ENCODE results near the gene AGFG1.
A peak's percentile ranks its signal among the peaks of the same experiment; 100 is the strongest.

AGFG1 gene

DNA sequence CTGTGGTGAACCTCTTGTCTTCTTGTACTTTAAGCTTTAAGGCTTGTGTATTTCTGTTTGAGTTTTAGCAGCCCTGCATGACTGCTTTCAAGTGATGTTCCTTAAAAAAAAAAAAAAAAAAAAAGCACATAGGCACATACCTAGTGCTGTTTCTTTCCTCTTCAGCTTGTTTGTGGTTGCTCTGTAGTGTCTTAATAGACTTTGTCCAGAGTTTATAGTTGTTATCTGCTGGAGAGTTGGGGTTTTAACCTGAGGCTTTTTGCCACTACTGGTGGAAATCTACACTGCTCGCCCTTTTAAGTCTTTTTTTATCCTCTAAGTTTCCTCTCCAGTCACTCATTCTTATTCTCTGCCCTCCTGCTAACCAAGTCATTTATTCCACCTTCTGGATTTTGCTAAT, 34.5 kb downstream of the AGFG1 start:
- H3K4me3 ChIP-seq (ENCODE audit: low read depth in 1 of 2, low read length in 2 of 2), result no peak overlapping the region
- no peaks in the 10 kb centered on the region for H3K27me3 ChIP-seq (ENCODE audit: insufficient read depth, low read length, poor library complexity)
- no peak overlapping the region for H2AFZ ChIP-seq (ENCODE audit: low read depth, low read length)
- ATAC-seq (ENCODE audit: insufficient read depth, low read depth) (peak; percentile 62), DNase-seq (no peak)
- H3K9me3 ChIP-seq (ENCODE audit: insufficient read depth, low read length, severe bottlenecking), result no peaks in the 10 kb centered on the region
- H4K20me1 ChIP-seq (ENCODE audit: insufficient read depth, low read length), result peaks cover 63% of the 10 kb centered on the region
- H3K79me2 ChIP-seq (ENCODE audit: insufficient read depth, low read length), result peaks cover 98% of the 10 kb centered on the region
- 0 out of 2 replicates have a peak, but pooled peaks cover 2% of the 10 kb centered on the region for H3K36me3 ChIP-seq (ENCODE audit: insufficient read depth, low read length)
- TF ChIP-seq EZH2 (IDR thresholded peaks at IDR 0.05; ENCODE audit: borderline replicate concordance, low read depth, low read length, severe bottlenecking), result no peak
- TF ChIP-seq, protein P1, sequence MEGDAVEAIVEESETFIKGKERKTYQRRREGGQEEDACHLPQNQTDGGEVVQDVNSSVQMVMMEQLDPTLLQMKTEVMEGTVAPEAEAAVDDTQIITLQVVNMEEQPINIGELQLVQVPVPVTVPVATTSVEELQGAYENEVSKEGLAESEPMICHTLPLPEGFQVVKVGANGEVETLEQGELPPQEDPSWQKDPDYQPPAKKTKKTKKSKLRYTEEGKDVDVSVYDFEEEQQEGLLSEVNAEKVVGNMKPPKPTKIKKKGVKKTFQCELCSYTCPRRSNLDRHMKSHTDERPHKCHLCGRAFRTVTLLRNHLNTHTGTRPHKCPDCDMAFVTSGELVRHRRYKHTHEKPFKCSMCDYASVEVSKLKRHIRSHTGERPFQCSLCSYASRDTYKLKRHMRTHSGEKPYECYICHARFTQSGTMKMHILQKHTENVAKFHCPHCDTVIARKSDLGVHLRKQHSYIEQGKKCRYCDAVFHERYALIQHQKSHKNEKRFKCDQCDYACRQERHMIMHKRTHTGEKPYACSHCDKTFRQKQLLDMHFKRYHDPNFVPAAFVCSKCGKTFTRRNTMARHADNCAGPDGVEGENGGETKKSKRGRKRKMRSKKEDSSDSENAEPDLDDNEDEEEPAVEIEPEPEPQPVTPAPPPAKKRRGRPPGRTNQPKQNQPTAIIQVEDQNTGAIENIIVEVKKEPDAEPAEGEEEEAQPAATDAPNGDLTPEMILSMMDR (IDR thresholded peaks at IDR 0.05; ENCODE audit: borderline replicate concordance, extremely low read depth, low read length, poor library complexity, severe bottlenecking), result no peak
- no peak overlapping the region for H3K9ac ChIP-seq (ENCODE audit: low read depth, low read length)
- H3K4me1 ChIP-seq (ENCODE audit: insufficient read depth, low read length), result no peaks in the 10 kb centered on the region
- H3K27ac ChIP-seq (ENCODE audit: low read length), result no peak overlapping the region
- no peak overlapping the region for H3K4me2 ChIP-seq (ENCODE audit: insufficient read depth, low read length)

DNA sequence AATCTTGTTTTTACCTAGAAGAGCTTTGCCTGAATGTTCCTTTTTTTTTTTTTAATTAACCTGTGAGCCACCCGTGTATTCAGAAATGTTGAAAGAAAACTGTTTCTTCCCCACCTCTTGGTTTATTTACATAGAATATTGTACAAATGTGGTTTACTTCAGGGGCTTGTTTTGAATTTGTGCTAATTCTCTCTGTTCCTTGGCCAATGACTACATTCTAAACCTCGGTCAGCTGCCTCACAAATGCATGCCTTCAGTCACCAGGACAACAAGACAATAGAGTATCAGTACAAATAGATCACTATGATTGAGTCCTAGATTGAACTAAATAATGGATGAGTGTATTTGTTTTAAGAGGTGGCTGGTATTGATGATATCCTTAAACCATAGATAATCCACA, 36.0 kb downstream of the AGFG1 start:
- no peak overlapping the region for H3K4me3 ChIP-seq (ENCODE audit: low read depth in 1 of 2, low read length in 2 of 2)
- H3K4me1 ChIP-seq (ENCODE audit: insufficient read depth, low read length), result no peaks in the 10 kb centered on the region
- H3K27ac ChIP-seq (ENCODE audit: low read length), result no peak overlapping the region
- TF ChIP-seq EZH2 (IDR thresholded peaks at IDR 0.05; ENCODE audit: borderline replicate concordance, low read depth, low read length, severe bottlenecking), result no peak
- no peak overlapping the region for H3K4me2 ChIP-seq (ENCODE audit: insufficient read depth, low read length)
- peaks cover 98% of the 10 kb centered on the region for H3K79me2 ChIP-seq (ENCODE audit: insufficient read depth, low read length)
- no peaks in the 10 kb centered on the region for H3K9me3 ChIP-seq (ENCODE audit: insufficient read depth, low read length, severe bottlenecking)
- H3K9ac ChIP-seq (ENCODE audit: low read depth, low read length), result no peak overlapping the region
- H3K27me3 ChIP-seq (ENCODE audit: insufficient read depth, low read length, poor library complexity), result no peaks in the 10 kb centered on the region
- ATAC-seq (ENCODE audit: insufficient read depth, low read depth) (no peak), DNase-seq (no peak)
- peaks cover 76% of the 10 kb centered on the region for H4K20me1 ChIP-seq (ENCODE audit: insufficient read depth, low read length)
- H3K36me3 ChIP-seq (ENCODE audit: insufficient read depth, low read length), result no peaks in the 10 kb centered on the region
- H2AFZ ChIP-seq (ENCODE audit: low read depth, low read length), result no peak overlapping the region

DNA sequence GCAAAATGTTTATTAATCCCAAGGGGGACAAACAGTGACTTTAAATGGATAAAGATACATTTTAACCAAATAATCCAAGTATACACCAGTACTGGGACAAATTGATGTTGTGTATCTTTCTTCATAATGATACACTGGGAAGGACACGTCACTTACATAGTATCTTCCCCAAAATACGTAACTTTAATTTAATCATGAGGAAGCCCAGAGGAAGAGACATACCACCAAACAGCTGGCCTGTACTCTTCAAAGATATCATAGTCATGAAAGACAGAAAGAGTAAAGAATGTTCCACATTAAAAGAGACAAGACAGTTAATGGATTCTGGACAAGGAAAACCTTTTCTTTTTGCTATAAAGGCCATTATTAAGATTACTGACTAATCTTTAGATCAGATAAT, 37.1 kb downstream of the AGFG1 start:
- H3K4me3 ChIP-seq (ENCODE audit: low read depth in 1 of 2, low read length in 2 of 2), result no peak overlapping the region
- no peaks in the 10 kb centered on the region for H3K4me1 ChIP-seq (ENCODE audit: insufficient read depth, low read length)
- H3K4me2 ChIP-seq (ENCODE audit: insufficient read depth, low read length), result no peak overlapping the region
- H3K9me3 ChIP-seq (ENCODE audit: insufficient read depth, low read length, severe bottlenecking), result no peaks in the 10 kb centered on the region
- H3K79me2 ChIP-seq (ENCODE audit: insufficient read depth, low read length), result peaks cover 98% of the 10 kb centered on the region
- no peaks in the 10 kb centered on the region for H3K36me3 ChIP-seq (ENCODE audit: insufficient read depth, low read length)
- no peak overlapping the region for H2AFZ ChIP-seq (ENCODE audit: low read depth, low read length)
- peaks cover 76% of the 10 kb centered on the region for H4K20me1 ChIP-seq (ENCODE audit: insufficient read depth, low read length)
- no peaks in the 10 kb centered on the region for H3K27me3 ChIP-seq (ENCODE audit: insufficient read depth, low read length, poor library complexity)
- TF ChIP-seq, protein P1 (IDR thresholded peaks at IDR 0.05; ENCODE audit: borderline replicate concordance, extremely low read depth, low read length, poor library complexity, severe bottlenecking), result no peak
- no peak for TF ChIP-seq EZH2 (IDR thresholded peaks at IDR 0.05; ENCODE audit: borderline replicate concordance, low read depth, low read length, severe bottlenecking)
- H3K9ac ChIP-seq (ENCODE audit: low read depth, low read length), result no peak overlapping the region
- ATAC-seq (ENCODE audit: insufficient read depth, low read depth) (no peak), DNase-seq (no peak)
- H3K27ac ChIP-seq (ENCODE audit: low read length), result no peak overlapping the region

DNA sequence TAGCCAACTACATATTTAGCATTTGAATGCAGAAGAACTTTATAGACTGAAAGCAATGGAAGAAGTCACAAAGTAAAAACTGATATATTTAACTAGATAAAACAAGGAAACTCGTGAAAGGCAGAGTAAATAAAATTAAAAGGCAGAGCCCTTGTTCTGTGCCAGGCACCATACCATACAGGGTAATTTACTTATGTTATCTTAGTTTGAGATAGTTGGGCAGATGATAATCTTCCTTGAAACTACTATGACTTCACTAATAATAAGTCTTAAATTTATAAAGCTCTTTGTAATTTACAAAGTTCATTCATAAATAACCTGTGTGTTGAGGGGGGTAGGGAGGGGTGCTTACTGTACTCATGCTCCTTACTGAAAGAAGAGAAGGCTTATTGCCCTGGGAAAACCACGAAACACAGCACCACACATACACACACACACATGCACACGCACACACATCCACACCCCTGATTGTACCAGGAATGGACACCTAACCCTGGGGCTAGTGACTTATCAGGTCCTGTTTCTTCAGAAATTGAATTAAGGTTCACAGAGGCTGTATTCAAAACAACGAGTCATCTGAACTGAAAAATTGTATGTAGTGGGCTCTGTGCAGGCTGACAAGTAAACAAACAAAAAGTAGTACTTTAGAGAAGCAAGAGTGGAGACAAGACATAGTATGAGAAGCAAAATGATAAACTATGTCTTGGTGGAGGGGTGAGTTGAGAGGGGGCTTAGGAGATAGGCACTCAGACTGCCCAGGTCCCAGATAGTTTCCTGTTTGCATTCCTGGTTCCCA, 38.1 kb downstream of the AGFG1 start:
- Histone ChIP-seq H3K4me3 (ENCODE audit: low read depth in 1 of 2, low read length in 2 of 2) (no peak overlapping the region), H3K4me2 (ENCODE audit: insufficient read depth, low read length) (no peak overlapping the region), H4K20me1 (ENCODE audit: insufficient read depth, low read length) (peaks cover 77% of the 10 kb centered on the region), H3K36me3 (ENCODE audit: insufficient read depth, low read length) (no peaks in the 10 kb centered on the region), H3K27ac (ENCODE audit: low read length) (no peak overlapping the region), H3K79me2 (ENCODE audit: insufficient read depth, low read length) (peaks cover 98% of the 10 kb centered on the region), H3K27me3 (ENCODE audit: insufficient read depth, low read length, poor library complexity) (no peaks in the 10 kb centered on the region), H3K9ac (ENCODE audit: low read depth, low read length) (no peak overlapping the region), H3K9me3 (ENCODE audit: insufficient read depth, low read length, severe bottlenecking) (no peaks in the 10 kb centered on the region), H3K4me1 (ENCODE audit: insufficient read depth, low read length) (no peaks in the 10 kb centered on the region), H2AFZ (ENCODE audit: low read depth, low read length) (no peak overlapping the region)
- ATAC-seq (ENCODE audit: insufficient read depth, low read depth) (no peak; the same call in 2 of the 3 replicates), DNase-seq (no peak)
- TF ChIP-seq, protein P1 (IDR thresholded peaks at IDR 0.05; ENCODE audit: borderline replicate concordance, extremely low read depth, low read length, poor library complexity, severe bottlenecking), result no peak
- no peak for TF ChIP-seq EZH2 (IDR thresholded peaks at IDR 0.05; ENCODE audit: borderline replicate concordance, low read depth, low read length, severe bottlenecking)
